Dermis microvascular lymphatic vessel endothelial cell (primary cell): ENCODE data around the gene PFKFB4. TPM values are rescaled to one million over a fixed set of nuclear protein-coding genes. Genes with fewer than 3 reads are reported as not detected.

Source experiments
- DNase-seq, 2 donors: peaks; one replicate each; pipeline versions ENCODE4 v3.0.0 to v3.0.0-alpha.2; 2010; ENCODE audit warnings: low read depth in 2 of 2
- total RNA-seq: library from RNA; depleted of rRNA; stranded (reverse); fragments of >200 nt; gene quantifications from 2 replicates; pipeline ENCODE4 v1.2.1, GENCODE V29; 2014

The PFKFB4 gene
- 0.76 and 1.3 TPM in 2 replicates for total RNA-seq

DNA sequence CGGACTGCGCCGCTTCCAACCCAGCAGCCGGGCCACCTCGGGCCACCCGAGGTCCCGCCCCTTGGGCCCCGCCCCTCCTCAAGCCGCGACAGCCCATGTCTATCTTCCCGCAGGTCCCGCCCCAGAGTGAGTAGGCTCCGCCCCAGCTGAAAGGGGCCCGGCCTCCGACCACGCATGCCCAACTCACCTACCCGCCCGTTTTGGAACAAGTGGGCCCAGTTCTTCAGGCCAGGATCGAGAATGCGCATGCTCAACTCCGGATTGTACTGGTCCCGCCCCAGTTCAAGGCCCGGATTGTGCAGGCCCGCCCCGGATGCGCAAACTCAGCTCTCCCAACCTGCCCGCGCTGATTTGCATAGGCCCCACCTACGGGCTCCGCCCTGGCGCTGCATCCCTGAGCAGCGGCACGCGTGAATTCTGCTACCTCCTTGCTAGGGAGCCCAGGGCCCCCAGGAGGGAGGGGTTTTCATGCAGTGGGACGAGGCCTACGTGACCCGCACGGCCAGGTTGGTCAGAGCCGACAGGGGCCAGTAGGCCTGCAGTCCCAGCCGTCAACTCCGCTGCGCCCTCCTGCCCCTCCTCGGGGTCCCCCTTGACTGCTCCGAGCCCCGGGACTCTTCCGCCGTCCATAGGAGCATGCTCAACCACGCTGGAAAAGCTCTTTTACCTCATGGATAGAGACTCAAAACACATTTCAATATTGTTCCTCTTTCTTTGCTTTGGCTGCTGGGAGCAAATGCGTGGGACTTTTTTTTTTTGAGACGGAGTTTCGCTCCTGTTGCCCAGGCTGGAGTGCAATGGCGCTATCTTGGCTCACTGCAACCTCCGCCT, at the start of gene PFKFB4:
TSS of gene PFKFB4 (minus strand) at position 8 of the 831 bp plus-strand sequence. CDS start 26 bp downstream, outside the sequence.
- peak; percentile 98 to 99 for DNase-seq

DNA sequence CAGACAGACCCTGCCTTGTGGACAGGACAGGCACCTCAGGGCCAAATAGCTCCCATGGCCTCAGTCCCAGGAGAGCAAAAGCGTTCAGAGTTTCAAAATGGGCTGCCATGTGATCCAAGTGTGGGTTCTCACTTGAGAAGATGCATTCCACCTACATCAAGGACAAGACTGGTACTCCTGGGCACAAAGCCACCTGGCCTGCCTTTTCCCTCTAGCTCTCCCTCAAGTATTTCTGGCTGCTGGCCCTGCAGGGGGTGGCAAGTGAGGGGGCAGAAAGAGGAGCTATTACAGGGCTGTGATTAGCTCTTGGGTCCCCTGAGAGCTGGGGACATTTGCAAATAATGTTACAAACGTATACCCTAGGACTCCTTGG, 45.0 kb upstream of the PFKFB4 start:
- DNase-seq = no peak

DNA sequence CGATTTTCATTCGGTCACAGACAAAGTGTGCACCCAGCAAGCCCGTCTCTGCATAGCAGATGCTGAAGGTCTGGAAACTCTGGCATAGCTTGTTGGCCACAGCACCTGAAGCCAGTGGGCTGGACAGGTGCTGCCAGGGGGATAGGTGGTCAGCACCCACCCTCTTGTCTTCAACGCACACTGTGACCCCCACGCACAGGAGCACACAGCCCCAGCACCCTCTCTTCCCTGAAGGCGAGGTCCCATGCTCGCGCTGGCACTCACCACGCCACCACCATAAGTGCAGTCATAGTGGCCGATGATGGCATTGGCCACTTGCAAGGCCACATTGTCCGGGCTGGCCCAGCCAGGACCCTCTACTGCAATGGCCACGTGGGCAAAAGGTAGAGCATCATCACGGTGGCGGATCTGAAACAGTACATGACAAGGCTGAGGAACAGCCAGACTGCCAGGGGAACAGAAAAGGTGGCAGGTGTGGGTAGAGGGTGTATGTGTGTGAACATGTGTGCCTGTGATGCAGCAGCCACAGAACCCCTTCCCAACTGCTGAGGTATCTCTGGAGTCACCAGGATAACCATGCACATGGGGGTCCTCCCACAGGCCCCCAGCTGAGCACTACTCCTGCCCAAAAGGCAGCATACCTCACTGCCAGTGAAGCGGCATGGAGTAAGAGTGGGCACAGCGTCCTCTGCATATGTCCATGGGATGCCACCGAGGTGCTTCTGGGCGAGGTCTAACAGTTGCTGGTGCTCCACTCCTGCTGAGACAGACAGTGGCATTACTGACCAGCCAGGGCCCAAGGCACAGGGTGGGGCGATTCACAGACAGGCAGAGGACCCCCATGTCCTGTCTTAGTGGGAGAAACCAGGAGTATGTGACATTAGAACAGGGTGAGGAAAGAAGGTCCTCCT, 44.4 kb upstream of the PFKFB4 start:
- no peak for DNase-seq

DNA sequence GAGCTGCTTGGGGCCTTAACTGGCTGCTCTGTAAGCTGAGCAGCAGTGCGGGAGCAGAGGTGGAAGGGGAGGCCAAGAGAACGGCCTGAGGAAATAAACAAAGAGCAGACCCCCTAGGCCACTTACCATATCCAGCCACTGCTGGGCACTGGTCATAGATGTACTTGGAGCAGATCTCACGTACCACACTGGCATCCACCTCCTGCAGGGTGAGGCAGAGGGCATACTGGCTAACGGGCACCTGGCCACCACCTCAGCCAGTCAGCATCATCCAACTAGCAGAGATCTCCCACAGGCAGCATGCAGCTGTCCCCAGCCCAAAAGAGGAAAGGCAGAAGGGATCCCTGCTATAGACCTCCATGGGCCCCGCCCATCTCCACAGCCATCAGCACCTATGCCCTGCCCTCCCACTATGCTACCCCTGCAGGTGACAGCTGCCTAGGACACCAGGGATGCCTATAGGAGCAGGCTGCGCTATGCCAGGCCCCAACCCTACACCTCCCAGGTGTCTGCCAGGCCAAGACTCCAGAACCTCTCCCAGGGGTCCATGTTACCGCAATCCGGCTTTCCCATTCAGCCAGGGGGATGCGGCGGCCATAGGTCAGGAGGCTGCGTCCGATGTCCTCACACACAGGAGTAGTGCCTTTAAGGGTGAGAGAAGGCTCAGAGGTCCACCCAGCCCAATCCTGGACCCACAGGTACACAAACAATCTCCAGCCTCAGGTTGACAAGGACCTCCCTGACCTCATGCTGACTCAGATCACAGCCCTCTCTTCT, 43.1 kb upstream of the PFKFB4 start:
- no peak for DNase-seq

DNA sequence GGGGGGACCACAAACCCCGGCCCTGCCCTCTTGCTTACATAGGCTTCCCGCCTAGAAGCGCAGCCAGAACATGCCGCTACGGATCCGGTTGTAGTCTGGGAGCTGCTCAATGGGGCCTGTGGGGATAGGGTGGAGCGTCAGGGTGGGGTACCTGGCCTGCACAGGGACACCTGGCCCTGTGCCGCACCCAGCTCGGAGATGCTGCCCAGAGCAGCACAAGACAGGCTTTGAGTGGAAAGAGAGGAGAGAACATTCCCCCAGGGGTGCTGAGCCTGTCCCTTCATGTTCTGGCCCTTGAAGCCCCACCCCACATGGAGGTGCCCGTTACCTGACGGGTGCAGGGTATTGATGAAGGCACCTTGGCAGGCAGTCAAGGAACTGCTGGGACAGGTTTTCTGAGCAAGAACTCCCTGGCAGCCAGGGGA, 42.5 kb upstream of the PFKFB4 start:
- no peak for DNase-seq

DNA sequence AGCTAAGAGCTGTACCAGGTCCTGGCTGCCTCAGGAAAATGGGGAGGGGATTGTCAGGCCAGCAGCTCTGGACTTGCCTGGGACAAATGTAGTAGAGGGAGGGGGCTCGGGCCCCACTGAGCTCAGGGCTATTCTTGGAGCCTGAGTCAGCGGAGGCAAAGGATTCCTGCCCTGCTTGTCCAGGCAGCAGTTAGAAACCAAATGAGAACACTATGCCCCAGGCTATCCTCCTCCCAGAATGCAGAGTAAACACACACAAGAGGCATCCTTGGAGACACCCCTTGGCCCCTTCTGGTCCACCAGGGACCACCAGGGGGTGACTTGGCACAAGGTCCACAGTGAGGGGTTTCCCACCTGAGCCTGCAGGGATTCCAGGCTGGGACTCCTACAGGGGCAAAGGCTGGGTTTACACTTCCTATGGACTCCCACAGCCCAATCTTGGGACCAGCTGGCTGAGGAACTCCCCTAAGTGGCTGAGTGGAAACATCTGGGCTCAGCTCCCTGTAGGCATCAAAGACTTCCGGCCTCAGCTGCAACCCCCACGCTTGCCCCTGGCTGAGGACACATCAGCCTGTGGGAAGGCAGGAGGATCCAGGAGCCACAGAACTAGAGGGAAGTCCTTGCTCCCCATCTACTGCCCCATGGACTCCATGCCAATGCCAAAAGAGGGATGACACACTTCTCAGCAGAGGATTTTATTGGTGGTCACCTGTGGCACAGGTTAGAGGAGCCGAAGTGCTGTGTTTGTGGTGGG, 41.9 kb upstream of the PFKFB4 start:
- DNase-seq = no peak

DNA sequence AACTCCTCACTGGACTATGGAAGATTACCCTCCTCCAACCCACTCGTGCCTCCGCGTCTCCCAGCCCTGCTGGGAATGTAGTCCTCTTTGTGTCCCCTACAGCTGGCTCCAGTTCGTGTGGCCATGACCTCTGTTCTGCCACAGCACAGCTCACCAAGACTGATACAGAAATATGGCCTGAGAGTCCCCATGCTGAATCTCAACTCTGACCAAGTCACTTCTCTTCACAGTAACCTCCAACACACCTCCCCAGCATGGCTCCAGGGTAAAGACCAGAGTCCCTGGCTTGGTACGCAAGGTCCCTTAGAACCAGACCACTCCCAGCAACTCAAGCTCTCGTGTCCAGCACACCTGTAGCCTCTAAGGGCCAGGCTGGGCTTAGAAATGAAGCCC, 40.8 kb upstream of the PFKFB4 start:
- no peak for DNase-seq

DNA sequence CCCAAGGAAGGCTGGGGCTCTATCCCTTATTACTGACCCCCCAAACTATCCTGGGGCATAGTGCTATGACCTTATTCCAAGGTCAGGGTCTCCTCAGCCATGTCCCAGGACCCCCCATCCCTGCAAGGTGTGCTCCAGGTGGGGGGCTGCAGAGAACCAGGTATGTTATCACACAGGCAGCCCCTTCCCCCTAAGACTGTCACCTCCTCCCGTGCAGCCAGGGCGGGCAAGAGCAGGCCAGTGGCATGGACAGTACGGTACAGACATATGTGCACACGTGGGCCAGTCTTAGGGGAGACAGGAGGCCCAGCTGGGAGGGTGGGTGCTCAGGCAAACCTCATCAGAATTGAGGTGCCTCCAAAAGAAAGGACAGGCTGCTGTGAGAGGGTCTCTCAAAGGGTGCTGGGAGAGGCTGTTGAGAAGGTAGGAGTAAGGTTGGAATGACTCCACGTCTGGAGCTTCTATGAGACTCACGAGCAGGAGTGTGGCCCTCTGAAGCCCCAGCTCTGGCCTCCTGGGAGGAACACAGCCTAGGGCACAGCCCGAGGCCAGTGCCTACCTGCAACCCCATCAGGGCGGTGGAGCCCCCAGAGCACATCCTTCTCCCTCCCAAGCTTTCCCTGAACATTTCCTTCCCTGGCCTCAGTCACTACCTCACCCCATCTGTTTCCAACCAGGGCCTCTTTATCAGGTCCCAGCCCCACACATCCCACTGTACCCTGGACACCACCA, 40.2 kb upstream of the PFKFB4 start:
- no peak for DNase-seq

DNA sequence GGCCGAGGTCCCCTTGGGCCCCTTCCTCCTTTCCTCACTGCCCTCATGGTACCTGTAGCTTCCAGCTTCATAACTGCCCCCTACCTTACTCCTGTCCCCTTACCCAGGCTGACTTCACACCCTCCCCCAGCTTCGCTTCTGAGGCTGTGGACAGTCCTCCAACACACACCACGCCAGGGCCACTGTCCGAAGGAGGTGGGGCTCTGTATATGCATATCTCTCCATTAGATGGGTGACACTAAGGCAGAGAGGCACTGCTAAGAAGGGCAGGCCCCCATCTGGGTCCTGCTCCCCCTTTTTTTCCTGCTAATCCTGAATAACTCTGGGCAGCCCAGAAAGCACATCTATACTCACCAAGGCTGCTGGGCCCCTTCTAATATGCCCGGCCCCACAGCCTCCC, 39.6 kb upstream of the PFKFB4 start:
- DNase-seq = no peak

DNA sequence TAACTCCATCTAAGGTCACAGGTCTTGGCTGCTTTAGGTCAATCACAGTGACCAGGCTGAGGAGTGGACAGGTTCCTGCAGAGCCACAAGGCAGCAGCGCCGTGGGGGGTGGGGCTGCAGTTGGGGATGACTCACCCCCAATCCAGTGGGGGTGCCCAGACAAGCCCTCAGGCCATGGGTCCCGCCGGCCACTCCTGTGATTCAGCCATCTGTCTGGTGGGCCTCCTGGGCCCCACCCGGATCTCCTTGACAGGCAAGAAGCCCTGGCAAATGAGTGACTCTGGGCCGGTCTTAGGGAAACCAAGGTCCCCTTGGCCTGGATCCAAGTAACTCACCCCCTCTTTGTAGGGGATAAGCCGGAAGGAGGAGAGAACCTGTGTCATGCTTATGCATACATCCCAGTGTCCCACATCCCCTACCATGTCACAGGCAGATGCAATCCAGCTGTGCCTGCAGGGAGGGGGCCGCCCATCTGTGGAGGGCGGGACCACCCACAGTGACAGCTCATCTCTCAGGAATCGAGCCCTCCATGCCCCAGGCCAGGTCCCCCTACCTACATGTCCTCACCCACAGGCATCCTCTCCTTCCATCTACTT, 39.0 kb upstream of the PFKFB4 start:
- peak in 1 of 2 donors; percentile 43 for DNase-seq

DNA sequence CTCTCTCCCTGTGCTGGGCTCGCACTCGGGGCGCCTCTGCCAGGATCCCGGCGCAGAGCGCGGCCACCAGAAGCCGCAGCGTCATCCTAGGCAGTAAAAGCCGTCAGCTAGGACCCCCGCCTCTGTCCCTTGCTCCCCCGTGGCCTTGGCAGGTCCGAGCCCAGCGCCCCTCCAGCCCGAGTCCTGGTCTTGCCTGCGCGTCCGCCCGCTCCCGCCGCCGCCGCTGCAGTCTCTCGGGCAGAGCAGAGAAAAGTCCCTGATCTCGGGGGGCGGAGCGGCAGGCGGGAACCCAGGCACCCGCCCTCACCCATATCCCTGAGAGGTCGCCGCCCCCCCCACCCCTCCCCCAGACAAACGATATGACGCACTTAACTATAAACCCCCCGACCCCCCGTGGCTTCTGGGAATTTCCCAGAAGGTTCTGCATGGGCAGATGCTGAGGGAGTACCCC, 38.5 kb upstream of the PFKFB4 start, which contains the start of gene COL7A1:
TSS of gene COL7A1 (minus strand) at position 255 of the 451 bp plus-strand sequence. CDS start at position 85, 170 bp downstream.
- DNase-seq = no peak

DNA sequence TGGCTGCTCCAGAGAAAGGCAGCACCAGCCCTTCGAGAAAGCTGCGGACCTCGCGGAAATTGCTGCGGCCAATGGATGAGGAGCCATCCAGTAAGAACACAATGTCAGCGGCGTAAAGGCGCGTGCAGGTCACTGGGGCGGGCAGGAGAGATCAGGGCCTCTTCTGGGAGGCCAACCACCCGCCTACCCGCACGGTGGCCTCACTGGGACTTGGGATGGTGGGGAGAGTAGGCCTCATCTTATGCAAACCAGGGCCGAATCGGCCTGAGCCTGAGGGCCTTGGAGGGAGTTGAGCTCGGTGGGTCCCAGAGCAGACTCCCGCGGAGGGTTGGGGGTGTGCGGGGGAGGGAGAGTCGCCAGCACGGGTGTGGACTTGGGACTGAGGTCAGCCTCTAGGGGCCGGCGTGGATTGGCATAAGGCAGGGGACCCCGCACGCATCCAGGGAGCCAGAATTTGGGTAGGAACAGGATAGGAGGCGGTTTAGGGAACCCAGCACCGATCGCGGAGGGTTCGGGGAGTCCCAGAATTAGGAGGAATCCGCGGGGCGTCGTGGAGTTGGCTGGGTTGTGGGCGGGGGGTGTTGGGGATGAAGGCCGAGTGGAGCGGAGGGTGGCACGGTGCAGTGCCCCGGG, 37.9 kb upstream of the PFKFB4 start:
- no peak for DNase-seq

DNA sequence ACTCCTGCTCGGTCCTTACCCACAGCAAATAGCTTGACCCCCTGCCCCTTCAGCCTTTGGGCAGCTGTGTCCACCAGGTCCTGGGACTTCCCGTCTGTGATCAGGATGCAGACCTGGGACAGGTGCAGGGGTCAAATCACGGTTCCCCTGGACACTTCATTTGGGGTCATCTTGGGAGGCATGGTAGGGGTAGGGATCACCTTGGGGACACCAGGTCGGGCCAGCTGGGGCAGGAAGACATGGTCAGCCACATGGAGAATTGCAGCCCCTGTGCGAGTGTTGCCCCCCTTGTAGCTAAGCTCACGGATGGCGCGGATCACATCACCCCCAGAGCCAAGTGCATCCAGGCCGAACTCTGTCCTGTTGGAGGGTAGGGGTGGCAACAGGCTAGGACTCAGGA, 36.7 kb upstream of the PFKFB4 start:
- no peak for DNase-seq

DNA sequence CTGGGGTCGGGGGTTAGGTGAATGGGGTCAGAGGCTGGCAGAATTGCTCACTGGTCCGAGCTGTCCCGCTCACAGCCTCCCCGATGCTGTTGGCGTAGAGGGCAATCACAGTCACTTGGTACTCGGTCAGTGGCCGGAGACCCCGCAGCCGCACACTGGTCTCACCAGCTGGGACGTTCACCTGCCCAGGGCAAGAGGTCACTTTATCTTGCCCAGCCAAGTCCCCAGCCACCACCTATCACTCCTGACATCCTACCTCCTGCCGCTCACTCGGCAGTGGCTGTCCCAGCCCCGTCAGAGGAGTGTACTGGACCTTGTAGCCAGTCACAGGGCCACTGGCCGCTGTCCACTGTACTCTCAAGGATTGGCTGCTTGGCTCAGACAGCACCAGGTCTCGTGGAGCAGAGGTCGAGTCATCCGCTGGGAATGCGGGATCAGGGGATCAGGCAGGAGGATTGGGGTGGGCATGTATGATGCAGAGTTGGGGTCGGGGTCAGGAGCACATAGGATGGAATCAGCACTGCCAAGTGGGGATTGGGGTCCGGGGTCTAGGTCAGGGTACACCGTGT, 36.0 kb upstream of the PFKFB4 start:
- DNase-seq = no peak

DNA sequence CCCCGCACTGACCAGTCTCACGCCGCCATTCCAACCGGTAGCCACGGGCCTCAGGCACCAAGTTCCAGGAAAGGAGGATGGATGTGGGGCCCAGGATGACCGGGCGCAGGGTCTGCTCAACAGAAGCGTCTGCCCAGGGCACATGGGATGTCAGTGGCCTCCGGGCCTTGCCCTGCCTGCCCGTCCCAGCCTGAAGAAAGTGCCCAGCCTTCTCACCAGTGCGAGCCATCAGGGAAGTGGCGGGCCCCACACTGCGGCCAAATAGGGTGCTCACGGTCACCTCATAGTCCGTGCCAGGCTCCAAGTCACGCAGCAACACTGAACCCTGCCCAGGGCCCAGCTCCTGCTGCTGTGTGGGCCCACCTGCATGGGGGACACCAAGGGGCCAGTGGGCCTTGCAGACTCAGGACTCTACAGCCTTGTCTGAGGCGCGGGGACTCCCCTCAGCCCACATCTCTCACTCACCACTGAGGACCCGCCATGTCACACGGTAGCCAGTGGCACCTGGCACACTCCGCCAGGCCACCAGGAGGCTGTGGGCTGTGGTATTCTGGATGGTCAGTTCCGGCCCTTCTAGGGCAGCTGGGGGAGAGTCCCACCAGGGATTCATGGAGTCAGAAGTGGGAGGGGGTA, 35.4 kb upstream of the PFKFB4 start:
- no peak for DNase-seq

DNA sequence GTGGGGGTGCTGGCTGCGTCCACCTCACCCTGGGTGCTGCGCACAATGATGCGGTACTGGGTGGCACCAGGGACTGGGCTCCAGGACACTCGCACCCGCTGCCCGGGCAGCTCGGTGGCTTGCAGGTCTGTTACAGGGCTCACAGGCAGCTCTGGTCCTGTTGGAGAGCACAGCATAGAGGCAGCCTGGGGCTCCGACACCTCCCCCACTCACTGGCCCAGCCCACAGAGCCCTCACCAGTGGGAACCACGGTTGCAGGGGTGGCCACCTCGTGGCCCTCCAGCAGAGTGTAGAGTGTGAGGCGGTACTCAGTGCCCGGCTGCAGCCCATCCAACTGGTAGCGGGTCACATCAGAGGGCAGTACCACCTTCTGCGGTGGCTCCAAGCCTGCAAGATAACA, 34.8 kb upstream of the PFKFB4 start:
- DNase-seq = no peak

DNA sequence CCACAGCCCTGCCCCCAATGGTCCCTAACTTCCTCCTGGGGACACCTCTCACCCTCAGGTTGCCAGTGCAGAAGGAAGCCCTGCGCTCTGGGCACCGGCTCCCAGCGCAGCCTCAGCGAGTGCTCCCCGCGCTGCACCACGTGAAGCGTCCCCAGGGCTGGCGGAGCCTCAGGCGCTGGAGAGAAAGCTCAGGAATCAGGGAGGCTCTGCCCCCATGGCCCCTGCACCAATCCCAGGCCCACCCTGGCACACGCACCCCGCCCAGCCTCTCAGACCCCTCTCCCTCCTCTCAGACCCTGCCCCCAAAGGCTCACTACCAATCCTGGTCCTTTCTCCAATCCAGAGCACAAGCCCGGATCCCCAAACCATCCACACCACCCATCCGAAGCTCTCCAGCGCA, 31.6 kb upstream of the PFKFB4 start:
- no peak for DNase-seq

DNA sequence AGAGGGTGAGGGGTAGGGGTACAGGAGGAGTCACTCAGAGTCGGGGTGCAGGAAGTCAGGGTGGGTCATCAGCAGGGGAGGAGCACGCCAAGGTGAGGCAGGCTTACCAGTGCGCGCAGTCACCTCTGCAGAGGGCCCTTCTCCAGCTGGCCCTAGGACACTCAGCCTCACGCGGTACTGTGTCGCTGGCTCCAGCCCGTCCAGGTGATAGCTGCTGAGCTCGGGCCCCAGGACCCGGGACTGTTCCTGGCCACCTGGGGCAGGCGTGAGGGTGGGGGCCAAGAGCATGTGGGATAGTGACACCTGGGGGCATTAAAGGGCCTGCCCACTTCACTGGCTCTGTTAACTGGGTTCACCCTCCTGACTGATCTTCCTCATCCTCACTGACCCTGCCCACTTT, 31.1 kb upstream of the PFKFB4 start:
- no peak for DNase-seq
